Activated CD8-positive, alpha-beta T cell treated with anti-CD3 and anti-CD28 coated beads, Interleukin-2, amount 10 ng/mL, durations not matched to agents 7 days and 5 days (primary cell): ENCODE data around the gene SLU7. TPM values are rescaled to one million over a fixed set of nuclear protein-coding genes. Genes with fewer than 3 reads are reported as not detected.

Experiments used
- ATAC-seq: fragments of 150-1000 bp; cut with Tn5 transposase; one replicate; pipeline ENCODE4 v1.10.0; 2021; ENCODE audit warnings: moderate library complexity
- CTCF ChIA-PET: fragments of 350-600 bp; sonication (Branson Sonifier 250); formaldehyde crosslinking; loops from one replicate; lab custom pipeline; 2021; ENCODE audit warnings: antibody characterized with exemption; lab: Charles Lee
- POLR2A ChIA-PET: fragments of 350-600 bp; sonication (Branson Sonifier 250); formaldehyde crosslinking; loops from one replicate; lab custom pipeline; 2021; ENCODE audit warnings: antibody characterized with exemption; lab: Charles Lee
- DNase-seq: peaks from one replicate; pipeline ENCODE4 v3.0.0-alpha.2; 2020
- H3K27ac Mint-ChIP-seq: one replicate; pipeline ENCODE4 v1.8.0; 2021; ENCODE audit warnings: mild to moderate bottlenecking, mixed read lengths
- H3K27me3 Mint-ChIP-seq: one replicate; pipeline ENCODE4 v1.8.0; 2021; ENCODE audit warnings: low read depth, mixed read lengths
- H3K36me3 Mint-ChIP-seq: one replicate; pipeline ENCODE4 v1.8.0; 2021; ENCODE audit warnings: low read depth, mixed read lengths
- H3K4me1 Mint-ChIP-seq: one replicate; pipeline ENCODE4 v1.8.0; 2021; ENCODE audit warnings: low read depth, mixed read lengths
- H3K4me3 Mint-ChIP-seq: one replicate; pipeline ENCODE4 v1.8.0; 2021; ENCODE audit warnings: mild to moderate bottlenecking, mixed read lengths
- H3K9me3 Mint-ChIP-seq: one replicate; pipeline ENCODE4 v1.8.0; 2022; ENCODE audit warnings: mixed read lengths; ENCODE audit not compliant: insufficient read depth
- total RNA-seq, 2 experiments: library from RNA; stranded (reverse); gene quantifications; one replicate each; pipeline ENCODE4 v1.2.3, GENCODE V29; 2021

The SLU7 gene
- total RNA-seq, 2 experiments from 2014 or later: 41.0 to 46.9 TPM

- CTCF ChIA-PET: interaction anchor here (0.8 to 1.7 kb wide), 2 partner anchors 10 to 11 kb away, joined by 3 to 4 read pairs; partner anchors contain the start of gene C1QTNF2
- DNase-seq (no peak), ATAC-seq (no peak)
- Mint-ChIP-seq H3K27ac (no peak overlapping the region), H3K36me3 (no peaks in the 10 kb centered on the region), H3K27me3 (peaks cover 25% of the 10 kb centered on the region), H3K4me1 (no peaks in the 10 kb centered on the region), H3K4me3 (no peak overlapping the region), H3K9me3 (no peaks in the 10 kb centered on the region)
- POLR2A ChIA-PET: no interaction called here
Observed at GRCh38 chr5:160380041-160380440, 38.8 kb downstream of the SLU7 start.

GRCh38 chr5:160379511-160379910 is 39.4 kb downstream of the SLU7 start:
- no peak overlapping the region for H3K27ac Mint-ChIP-seq
- H3K4me1 Mint-ChIP-seq: no peaks in the 10 kb centered on the region
- POLR2A ChIA-PET: no interaction called here
- CTCF ChIA-PET: interaction anchor here (1.6 to 1.7 kb wide), 2 partner anchors 9 to 12 kb away, joined by 3 to 9 read pairs; partner anchors contain the start of gene C1QTNF2
- DNase-seq (no peak), ATAC-seq (no peak)
- H3K27me3 Mint-ChIP-seq: peaks cover 29% of the 10 kb centered on the region
- no peaks in the 10 kb centered on the region for H3K36me3 Mint-ChIP-seq
- H3K4me3 Mint-ChIP-seq: no peak overlapping the region
- H3K9me3 Mint-ChIP-seq: no peaks in the 10 kb centered on the region

GRCh38 chr5:160378330-160378729 is 40.6 kb downstream of the SLU7 start:
- no peaks in the 10 kb centered on the region for H3K36me3 Mint-ChIP-seq
- peaks cover 34% of the 10 kb centered on the region for H3K27me3 Mint-ChIP-seq
- no peak for ATAC-seq
- DNase-seq: no peak
- no peak overlapping the region for H3K4me3 Mint-ChIP-seq
- ChIA-PET CTCF (interaction anchor here (1.6 to 1.7 kb wide), 2 partner anchors 8 to 13 kb away, joined by 3 to 9 read pairs; partner anchors contain the start of gene C1QTNF2), POLR2A (interaction anchor here (0.6 kb wide), 1 partner anchor 339 kb away, joined by 4 read pairs; no protein-coding TSS in a partner anchor)
- no peaks in the 10 kb centered on the region for H3K4me1 Mint-ChIP-seq
- H3K9me3 Mint-ChIP-seq: no peaks in the 10 kb centered on the region
- no peak overlapping the region for H3K27ac Mint-ChIP-seq

- ATAC-seq (no peak), DNase-seq (no peak)
- ChIA-PET CTCF (interaction anchor here (0.9 kb wide), 1 partner anchor 356 kb away, joined by 3 read pairs; no protein-coding TSS in a partner anchor), POLR2A (no interaction called here)
- Mint-ChIP-seq H3K9me3 (no peaks in the 10 kb centered on the region), H3K4me1 (no peaks in the 10 kb centered on the region), H3K36me3 (no peaks in the 10 kb centered on the region), H3K27me3 (peaks cover 40% of the 10 kb centered on the region), H3K27ac (no peak overlapping the region), H3K4me3 (no peak overlapping the region)
Observed at GRCh38 chr5:160377651-160378050, 41.2 kb downstream of the SLU7 start.

GRCh38 chr5:160376416-160376815 is 42.5 kb downstream of the SLU7 start:
- no peaks in the 10 kb centered on the region for H3K4me1 Mint-ChIP-seq
- H3K27me3 Mint-ChIP-seq: peaks cover 45% of the 10 kb centered on the region
- H3K36me3 Mint-ChIP-seq: no peaks in the 10 kb centered on the region
- H3K9me3 Mint-ChIP-seq: no peaks in the 10 kb centered on the region
- POLR2A ChIA-PET: no interaction called here
- no peak overlapping the region for H3K27ac Mint-ChIP-seq
- no peak for DNase-seq
- CTCF ChIA-PET: interaction anchor here (0.8 kb wide), 1 partner anchor 14 kb away, joined by 4 read pairs; no protein-coding TSS in a partner anchor
- no peak for ATAC-seq
- no peak overlapping the region for H3K4me3 Mint-ChIP-seq

GRCh38 chr5:160375701-160376100 is 43.2 kb downstream of the SLU7 start:
- CTCF ChIA-PET: no interaction called here
- no peak overlapping the region for H3K27ac Mint-ChIP-seq
- POLR2A ChIA-PET: interaction anchor here (0.6 kb wide), 1 partner anchor 64 kb away, joined by 3 read pairs; no protein-coding TSS in a partner anchor

GRCh38 chr5:160375166-160375565 is 43.7 kb downstream of the SLU7 start:
- Mint-ChIP-seq H3K27me3 (peaks cover 50% of the 10 kb centered on the region), H3K9me3 (no peaks in the 10 kb centered on the region), H3K4me3 (no peak overlapping the region), H3K4me1 (peaks cover 5% of the 10 kb centered on the region), H3K27ac (no peak overlapping the region), H3K36me3 (no peaks in the 10 kb centered on the region)
- ATAC-seq (no peak), DNase-seq (no peak)
- CTCF ChIA-PET: no interaction called here
- POLR2A ChIA-PET: interaction anchor here (0.6 kb wide), 1 partner anchor 63 kb away, joined by 3 read pairs; no protein-coding TSS in a partner anchor

More at GRCh38 chr5:160375701-160376100, 43.2 kb downstream of the SLU7 start:
- Mint-ChIP-seq H3K27me3 (peaks cover 48% of the 10 kb centered on the region), H3K36me3 (no peaks in the 10 kb centered on the region), H3K4me1 (peaks cover 3% of the 10 kb centered on the region), H3K4me3 (no peak overlapping the region), H3K9me3 (no peaks in the 10 kb centered on the region)
- no peak for DNase-seq
- ATAC-seq: no peak

- no peak for DNase-seq
- no peak overlapping the region for H3K4me3 Mint-ChIP-seq
- peaks cover 11% of the 10 kb centered on the region for H3K4me1 Mint-ChIP-seq
- peaks cover 67% of the 10 kb centered on the region for H3K27me3 Mint-ChIP-seq
- no peak for ATAC-seq
- ChIA-PET CTCF (interaction anchor here (1.3 kb wide), 1 partner anchor 350 kb away, joined by 4 read pairs; no protein-coding TSS in a partner anchor), POLR2A (no interaction called here)
- no peaks in the 10 kb centered on the region for H3K36me3 Mint-ChIP-seq
- no peaks in the 10 kb centered on the region for H3K9me3 Mint-ChIP-seq
- H3K27ac Mint-ChIP-seq: no peak overlapping the region
Observed at GRCh38 chr5:160371294-160371693, 47.6 kb downstream of the SLU7 start.

- no peak for ATAC-seq
- no peak for DNase-seq
- H3K36me3 Mint-ChIP-seq: no peaks in the 10 kb centered on the region
- H3K4me1 Mint-ChIP-seq: peaks cover 11% of the 10 kb centered on the region
- no peak overlapping the region for H3K4me3 Mint-ChIP-seq
- CTCF ChIA-PET: interaction anchor here (1.0 to 1.3 kb wide), 3 partner anchors 8 to 384 kb away, joined by 3 to 4 read pairs (median 3); no protein-coding TSS in a partner anchor
- H3K9me3 Mint-ChIP-seq: no peaks in the 10 kb centered on the region
- H3K27ac Mint-ChIP-seq: no peak overlapping the region
- H3K27me3 Mint-ChIP-seq: peaks cover 67% of the 10 kb centered on the region
- POLR2A ChIA-PET: no interaction called here
Observed at GRCh38 chr5:160370713-160371034, 48.2 kb downstream of the SLU7 start.

- peaks cover 11% of the 10 kb centered on the region for H3K4me1 Mint-ChIP-seq
- ATAC-seq (peak; percentile 55), DNase-seq (no peak)
- ChIA-PET POLR2A (no interaction called here), CTCF (interaction anchor here (0.9 to 1.1 kb wide), 3 partner anchors 9 to 384 kb away, joined by 3 to 4 read pairs (median 3); no protein-coding TSS in a partner anchor)
- no peaks in the 10 kb centered on the region for H3K9me3 Mint-ChIP-seq
- no peak within 1 kb of the TSS for H3K27ac Mint-ChIP-seq
- peak within 1 kb of the TSS; percentile 57 for H3K4me3 Mint-ChIP-seq
- peaks cover 64% of the 10 kb centered on the region for H3K27me3 Mint-ChIP-seq
- H3K36me3 Mint-ChIP-seq: no peaks in the 10 kb centered on the region
Observed at GRCh38 chr5:160369990-160370712, 48.7 kb downstream of the SLU7 start, which contains the start of gene C1QTNF2. Gene C1QTNF2, minus strand, starts transcription at chr5:160370626. Its CDS starts 15,615 bp downstream, at chr5:160355011.

- POLR2A ChIA-PET: no interaction called here
- H3K27me3 Mint-ChIP-seq: peaks cover 49% of the 10 kb centered on the region
- H3K4me3 Mint-ChIP-seq: no peak overlapping the region
- H3K27ac Mint-ChIP-seq: no peak overlapping the region
- H3K36me3 Mint-ChIP-seq: no peaks in the 10 kb centered on the region
- H3K4me1 Mint-ChIP-seq: peaks cover 11% of the 10 kb centered on the region
- DNase-seq (no peak), ATAC-seq (no peak)
- H3K9me3 Mint-ChIP-seq: no peaks in the 10 kb centered on the region
- CTCF ChIA-PET: interaction anchor here (1.3 kb wide), 1 partner anchor 22 kb away, joined by 5 read pairs; no protein-coding TSS in a partner anchor
Observed at GRCh38 chr5:160367885-160368284, 51.0 kb downstream of the SLU7 start.

- DNase-seq (no peak), ATAC-seq (no peak)
- no peak overlapping the region for H3K4me3 Mint-ChIP-seq
- CTCF ChIA-PET: interaction anchor here (1.3 kb wide), 1 partner anchor 21 kb away, joined by 5 read pairs; no protein-coding TSS in a partner anchor
- H3K27me3 Mint-ChIP-seq: peaks cover 43% of the 10 kb centered on the region
- H3K36me3 Mint-ChIP-seq: no peaks in the 10 kb centered on the region
- no peaks in the 10 kb centered on the region for H3K9me3 Mint-ChIP-seq
- H3K27ac Mint-ChIP-seq: no peak overlapping the region
- POLR2A ChIA-PET: no interaction called here
- peaks cover 11% of the 10 kb centered on the region for H3K4me1 Mint-ChIP-seq
Observed at GRCh38 chr5:160367261-160367660, 51.6 kb downstream of the SLU7 start.
